Adrenal gland (tissue), 5 donors: ENCODE data around the gene RESP18.

ENCODE experiments used
- CTCF ChIP-seq, 6 experiments: fragments of 450-650 bp in 4 of 6; fragments of 200-600 bp in 2 of 6; sonication (generic) in 1 of 6; IDR thresholded peaks; 1 replicate in 5 of 6; 2 replicates in 1 of 6; pipeline versions ENCODE4 v1.5.1 to v1.8.0; 2016 to 2021; ENCODE audit warnings: antibody characterized with exemption in 6 of 6, mild to moderate bottlenecking in 2 of 6, moderate library complexity in 1 of 6
- POLR2A ChIP-seq, 2 donors: fragments of 450-650 bp; IDR thresholded peaks; one replicate each; pipeline ENCODE4 v1.6.1; 2017; ENCODE audit warnings: antibody characterized with exemption in 2 of 2, mild to moderate bottlenecking in 2 of 2, moderate library complexity in 1 of 2
- donor health status: DM: no; HTN: no; CAD: no.

- TF ChIP-seq CTCF (IDR thresholded peaks at IDR 0.05) (no peak), POLR2A (IDR thresholded peaks at IDR 0.05) (no peak)
These were observed 18.2 kb upstream of the RESP18 start for GRCh38 chr2:219350710-219351221.
